WTC11 (cell line): Measurements from ENCODE around the gene IQCB1.

Experiments used
- CREB1 ChIP-seq: sonication (generic); formaldehyde crosslinking; IDR thresholded peaks from 2 replicates; pipeline ENCODE4 v1.8.0; 2023; ENCODE audit warnings: mild to moderate bottlenecking, missing genetic modification reagents
- CTCF ChIP-seq: fragments of 200-600 bp; IDR thresholded peaks from 2 replicates; pipeline ENCODE4 v1.8.0; 2022; ENCODE audit warnings: antibody characterized with exemption
- ESRRA ChIP-seq: sonication (generic); formaldehyde crosslinking; IDR thresholded peaks from 2 replicates; pipeline ENCODE4 v1.8.1; 2022; ENCODE audit warnings: mild to moderate bottlenecking, missing genetic modification reagents, borderline replicate concordance
- JUN ChIP-seq: sonication (generic); formaldehyde crosslinking; IDR thresholded peaks from 2 replicates; pipeline ENCODE4 v1.8.0; 2023; ENCODE audit warnings: mild to moderate bottlenecking, missing genetic modification reagents
- SP1 ChIP-seq: sonication (generic); formaldehyde crosslinking; conservative IDR thresholded peaks from 2 replicates; pipeline ENCODE4 v1.8.1; 2022; ENCODE audit warnings: missing genetic modification reagents
- STAT6 ChIP-seq: sonication (generic); formaldehyde crosslinking; conservative IDR thresholded peaks from 2 replicates; pipeline ENCODE4 v1.8.1; 2023; ENCODE audit warnings: mild to moderate bottlenecking, low read depth, missing genetic modification reagents, moderate library complexity
- ZNF121 ChIP-seq: sonication (generic); formaldehyde crosslinking; IDR thresholded peaks from 2 replicates; pipeline ENCODE4 v1.8.0; 2023; ENCODE audit warnings: missing genetic modification reagents
- ZNF138 ChIP-seq: sonication (generic); formaldehyde crosslinking; conservative IDR thresholded peaks from 2 replicates; pipeline ENCODE4 v1.8.1; 2022; ENCODE audit warnings: mild to moderate bottlenecking, moderate library complexity, missing genetic modification reagents
- TF ChIP-seq, protein P1 (sequence below): sonication (generic); formaldehyde crosslinking; IDR thresholded peaks from 2 replicates; pipeline ENCODE4 v1.8.1; 2023; ENCODE audit warnings: mild to moderate bottlenecking, missing genetic modification reagents, moderate library complexity
- TF ChIP-seq, protein P2 (sequence below): sonication (generic); formaldehyde crosslinking; IDR thresholded peaks from 2 replicates; pipeline ENCODE4 v1.8.1; 2022; ENCODE audit warnings: low read depth, mild to moderate bottlenecking, moderate library complexity, missing genetic modification reagents, borderline replicate concordance
- TF ChIP-seq, protein P3 (sequence below): sonication (generic); formaldehyde crosslinking; IDR thresholded peaks from 2 replicates; pipeline ENCODE4 v1.8.0; 2022; ENCODE audit warnings: mild to moderate bottlenecking, missing genetic modification reagents

DNA sequence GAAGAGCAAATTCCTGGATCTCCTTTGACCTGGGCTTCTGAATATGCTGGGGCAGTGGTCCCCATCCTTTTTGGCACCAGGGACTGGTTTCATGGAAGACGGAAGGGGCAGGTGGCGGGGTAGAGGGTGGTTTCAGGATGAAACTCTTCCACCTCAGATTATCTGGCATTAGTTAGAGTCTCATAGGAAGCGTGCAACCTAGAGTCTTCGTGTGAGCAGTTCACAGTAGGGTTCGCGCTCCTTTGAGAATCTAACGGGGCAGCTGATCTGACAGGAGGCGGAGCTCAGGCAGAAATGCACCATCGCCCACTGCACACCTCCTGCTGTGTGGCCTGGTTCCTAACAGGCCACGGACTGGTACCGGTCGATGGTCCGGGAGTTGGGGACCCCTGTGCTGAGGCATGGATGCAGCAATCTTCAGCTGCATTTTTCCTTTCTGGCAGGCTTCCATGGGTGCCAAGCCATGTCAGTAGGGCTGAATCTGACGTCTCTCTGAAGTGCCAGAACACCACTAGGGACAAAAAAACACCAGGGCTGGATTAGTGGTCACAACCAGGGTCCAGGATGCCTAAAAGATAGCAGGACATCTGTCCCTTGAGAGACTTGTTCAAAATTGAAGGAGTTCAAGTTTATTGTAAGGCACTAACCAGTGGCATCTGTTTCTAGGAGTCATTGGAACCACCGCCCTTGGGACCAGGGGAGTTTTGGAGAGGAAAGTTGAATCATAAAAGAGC is 76.9 kb downstream of the IQCB1 start:
- no peak for TF ChIP-seq CTCF
- TF ChIP-seq, protein P1, sequence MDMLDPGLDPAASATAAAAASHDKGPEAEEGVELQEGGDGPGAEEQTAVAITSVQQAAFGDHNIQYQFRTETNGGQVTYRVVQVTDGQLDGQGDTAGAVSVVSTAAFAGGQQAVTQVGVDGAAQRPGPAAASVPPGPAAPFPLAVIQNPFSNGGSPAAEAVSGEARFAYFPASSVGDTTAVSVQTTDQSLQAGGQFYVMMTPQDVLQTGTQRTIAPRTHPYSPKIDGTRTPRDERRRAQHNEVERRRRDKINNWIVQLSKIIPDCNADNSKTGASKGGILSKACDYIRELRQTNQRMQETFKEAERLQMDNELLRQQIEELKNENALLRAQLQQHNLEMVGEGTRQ (CRISPR knock-in tag), result no peak
- TF ChIP-seq SP1 (CRISPR knock-in tag), result no peak
- no peak for TF ChIP-seq JUN
- no peak for TF ChIP-seq ZNF138 (CRISPR knock-in tag)
- no peak for TF ChIP-seq STAT6 (CRISPR knock-in tag)
- TF ChIP-seq CREB1, result no peak
- TF ChIP-seq, protein P2, sequence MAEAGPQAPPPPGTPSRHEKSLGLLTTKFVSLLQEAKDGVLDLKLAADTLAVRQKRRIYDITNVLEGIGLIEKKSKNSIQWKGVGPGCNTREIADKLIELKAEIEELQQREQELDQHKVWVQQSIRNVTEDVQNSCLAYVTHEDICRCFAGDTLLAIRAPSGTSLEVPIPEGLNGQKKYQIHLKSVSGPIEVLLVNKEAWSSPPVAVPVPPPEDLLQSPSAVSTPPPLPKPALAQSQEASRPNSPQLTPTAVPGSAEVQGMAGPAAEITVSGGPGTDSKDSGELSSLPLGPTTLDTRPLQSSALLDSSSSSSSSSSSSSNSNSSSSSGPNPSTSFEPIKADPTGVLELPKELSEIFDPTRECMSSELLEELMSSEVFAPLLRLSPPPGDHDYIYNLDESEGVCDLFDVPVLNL (CRISPR knock-in tag), result no peak
- no peak for TF ChIP-seq ZNF121 (CRISPR knock-in tag)
- TF ChIP-seq ESRRA, result no peak
- TF ChIP-seq, protein P3, sequence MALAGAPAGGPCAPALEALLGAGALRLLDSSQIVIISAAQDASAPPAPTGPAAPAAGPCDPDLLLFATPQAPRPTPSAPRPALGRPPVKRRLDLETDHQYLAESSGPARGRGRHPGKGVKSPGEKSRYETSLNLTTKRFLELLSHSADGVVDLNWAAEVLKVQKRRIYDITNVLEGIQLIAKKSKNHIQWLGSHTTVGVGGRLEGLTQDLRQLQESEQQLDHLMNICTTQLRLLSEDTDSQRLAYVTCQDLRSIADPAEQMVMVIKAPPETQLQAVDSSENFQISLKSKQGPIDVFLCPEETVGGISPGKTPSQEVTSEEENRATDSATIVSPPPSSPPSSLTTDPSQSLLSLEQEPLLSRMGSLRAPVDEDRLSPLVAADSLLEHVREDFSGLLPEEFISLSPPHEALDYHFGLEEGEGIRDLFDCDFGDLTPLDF (CRISPR knock-in tag), result no peak
